Body of pancreas (tissue), 4 donors: ENCODE data around the gene HYOU1.
A peak's percentile ranks its signal among the peaks of the same experiment; 100 is the strongest.

Experiments
- CTCF ChIP-seq, 7 experiments: fragments of 450-650 bp in 4 of 7; fragments of 200-600 bp in 3 of 7; sonication (generic) in 3 of 7; IDR thresholded peaks; one replicate each; pipeline ENCODE4 v1.5.1; 2016 to 2019; ENCODE audit warnings: antibody characterized with exemption in 7 of 7
- POLR2A ChIP-seq, 3 donors: fragments of 450-650 bp; IDR thresholded peaks; one replicate each; pipeline ENCODE4 v1.6.1; 2016; ENCODE audit warnings: antibody characterized with exemption in 3 of 3, mild to moderate bottlenecking in 2 of 3

DNA sequence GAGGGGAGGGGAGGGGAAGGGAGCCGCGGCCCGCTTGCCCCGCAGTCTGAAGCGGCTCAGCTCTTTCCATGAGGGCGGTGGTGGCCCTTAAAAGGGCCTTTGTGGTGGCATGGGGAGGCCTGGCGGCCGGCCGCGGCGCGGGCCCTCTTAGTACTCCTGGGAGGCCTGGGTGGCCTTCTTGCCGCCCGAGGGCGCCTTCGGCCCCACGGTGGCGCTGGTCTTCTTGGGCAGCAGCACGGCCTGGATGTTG lies 37.7 kb upstream of the HYOU1 start:
- TF ChIP-seq CTCF (IDR thresholded peaks at IDR 0.05): peak; percentile 72 to 87 (median 80)
- no peak for TF ChIP-seq POLR2A (IDR thresholded peaks at IDR 0.05)
